ENCODE results near the gene SLC13A3. TPM values are rescaled to one million over a fixed set of nuclear protein-coding genes. Genes with fewer than 3 reads are reported as not detected.

Gene SLC13A3
- total RNA-seq, 1 experiment from 2014 or later: 17.5 TPM

- H4K20me1 ChIP-seq (ENCODE audit: control insufficient read depth, insufficient read depth, insufficient read length): no peaks in the 10 kb centered on the region
- H3K23me2 ChIP-seq (ENCODE audit: insufficient read length, low read depth, low read length, poor library complexity, severe bottlenecking): no peaks in the 10 kb centered on the region
- H3K79me2 ChIP-seq (ENCODE audit: insufficient read depth, low read length): no peaks in the 10 kb centered on the region
- H4K8ac ChIP-seq (replicated peaks; ENCODE audit: insufficient read length, low read depth, low read length): no peak overlapping the region
- no peak overlapping the region for H3K27ac ChIP-seq (ENCODE audit: insufficient read length, low read depth, low read length)
- no peaks in the 10 kb centered on the region for H3K9me3 ChIP-seq (ENCODE audit: control insufficient read depth, low read depth, low read length)
- peaks cover 6% of the 10 kb centered on the region for H3K4me1 ChIP-seq (ENCODE audit: insufficient read depth, low read length)
- WGBS (ENCODE audit: extremely low coverage, insufficient read length, low lambda C conversion rate): no CpG with 5 or more reads among the region's 14 CpGs
- H2BK20ac ChIP-seq (ENCODE audit: low read depth, low read length, poor library complexity, severe bottlenecking): no peak overlapping the region
- H3K23ac ChIP-seq (ENCODE audit: insufficient read length, low read depth, low read length): no peak overlapping the region
- H2AFZ ChIP-seq (ENCODE audit: low read length): no peak overlapping the region
- no peak overlapping the region for H2AK5ac ChIP-seq (ENCODE audit: insufficient read length, low read length)
- Mint-ChIP-seq H3K27me3 (ENCODE audit: low read depth) (no peaks in the 10 kb centered on the region), H3K9me3 (no peaks in the 10 kb centered on the region; a peak in 3 of 5 replicates), H3K4me3 (no peak overlapping the region), H3K36me3 (ENCODE audit: insufficient read depth in 1 of 3, low read depth in 3 of 3) (peaks cover 0 to 24% (median 9%) of the 10 kb centered on the region in 3 experiments; a peak in 5 of 7 replicates), H3K27ac (peak overlapping the region in 1 of 3 experiments; percentile 58; a peak in 1 of 7 replicates), H3K4me1 (peaks cover 23 to 25% of the 10 kb centered on the region in 2 experiments)
- H3K18ac ChIP-seq (ENCODE audit: insufficient read length, low read depth, low read length): no peak overlapping the region
- H3K9ac ChIP-seq (ENCODE audit: extremely low read depth, insufficient read length, low read length): no peak overlapping the region
- H4K5ac ChIP-seq (ENCODE audit: insufficient read length, low read depth, low read length): no peak overlapping the region
- no peak overlapping the region for H2BK120ac ChIP-seq (ENCODE audit: low read depth, low read length, poor library complexity, severe bottlenecking)
- H2BK15ac ChIP-seq (ENCODE audit: low read depth, low read length): no peak overlapping the region
- H2BK12ac ChIP-seq (ENCODE audit: insufficient read length, low read depth, low read length): no peak overlapping the region
- H3K27me3 ChIP-seq (ENCODE audit: insufficient read depth, low read length): no peaks in the 10 kb centered on the region
- H3K4me2 ChIP-seq (ENCODE audit: insufficient read depth, insufficient read length, low read length): no peak overlapping the region
- no peak overlapping the region for H3K14ac ChIP-seq (ENCODE audit: insufficient read depth, low read length)
- no peak overlapping the region for H3K4ac ChIP-seq (ENCODE audit: low read depth, low read length)
- H2BK5ac ChIP-seq (ENCODE audit: insufficient read length, low read length): no peak overlapping the region
- no peaks in the 10 kb centered on the region for H3K79me1 ChIP-seq (ENCODE audit: insufficient read depth, low read depth, low read length, poor library complexity, severe bottlenecking)
- no peak overlapping the region for H4K91ac ChIP-seq (ENCODE audit: insufficient read length, low read depth, low read length)
- TF ChIP-seq, protein P1, sequence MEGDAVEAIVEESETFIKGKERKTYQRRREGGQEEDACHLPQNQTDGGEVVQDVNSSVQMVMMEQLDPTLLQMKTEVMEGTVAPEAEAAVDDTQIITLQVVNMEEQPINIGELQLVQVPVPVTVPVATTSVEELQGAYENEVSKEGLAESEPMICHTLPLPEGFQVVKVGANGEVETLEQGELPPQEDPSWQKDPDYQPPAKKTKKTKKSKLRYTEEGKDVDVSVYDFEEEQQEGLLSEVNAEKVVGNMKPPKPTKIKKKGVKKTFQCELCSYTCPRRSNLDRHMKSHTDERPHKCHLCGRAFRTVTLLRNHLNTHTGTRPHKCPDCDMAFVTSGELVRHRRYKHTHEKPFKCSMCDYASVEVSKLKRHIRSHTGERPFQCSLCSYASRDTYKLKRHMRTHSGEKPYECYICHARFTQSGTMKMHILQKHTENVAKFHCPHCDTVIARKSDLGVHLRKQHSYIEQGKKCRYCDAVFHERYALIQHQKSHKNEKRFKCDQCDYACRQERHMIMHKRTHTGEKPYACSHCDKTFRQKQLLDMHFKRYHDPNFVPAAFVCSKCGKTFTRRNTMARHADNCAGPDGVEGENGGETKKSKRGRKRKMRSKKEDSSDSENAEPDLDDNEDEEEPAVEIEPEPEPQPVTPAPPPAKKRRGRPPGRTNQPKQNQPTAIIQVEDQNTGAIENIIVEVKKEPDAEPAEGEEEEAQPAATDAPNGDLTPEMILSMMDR (conservative IDR thresholded peaks at IDR 0.05): no peak
- H3K56ac ChIP-seq (ENCODE audit: insufficient read length, low read depth, low read length): no peak overlapping the region
- no peak overlapping the region for H3T11ph ChIP-seq (ENCODE audit: low read length)
- no peak for DNase-seq
Observed at GRCh38 chr20:46588532-46589511, 62.4 kb downstream of the SLC13A3 start.

Data from H9 (cell line).